ENCODE measurements around the gene IRF2BP2. TPM values are rescaled to one million over a fixed set of nuclear protein-coding genes. Genes with fewer than 3 reads are reported as not detected.

IRF2BP2 gene
- total RNA-seq, 1 donor from 2014 or later, result 199 TPM

GRCh38 chr1:234570329-234571120 is 39.5 kb downstream of the IRF2BP2 start:
- Mint-ChIP-seq H3K4me1 (ENCODE audit: low read depth, unreplicated experiment) (peaks cover 5% of the 10 kb centered on the region), H3K4me3 (ENCODE audit: unreplicated experiment) (no peak overlapping the region), H3K36me3 (ENCODE audit: unreplicated experiment) (peaks cover 4% of the 10 kb centered on the region), H3K27me3 (ENCODE audit: unreplicated experiment) (no peaks in the 10 kb centered on the region), H3K9me3 (ENCODE audit: unreplicated experiment) (no peaks in the 10 kb centered on the region), H3K27ac (ENCODE audit: unreplicated experiment) (no peak overlapping the region)
- no peak for TF ChIP-seq CTCF (IDR thresholded peaks at IDR 0.05; ENCODE audit: partially characterized antibody, unreplicated experiment)
- DNase-seq, result no peak

- Mint-ChIP-seq H3K4me1 (ENCODE audit: low read depth, unreplicated experiment) (peaks cover 5% of the 10 kb centered on the region), H3K27ac (ENCODE audit: unreplicated experiment) (no peak overlapping the region), H3K9me3 (ENCODE audit: unreplicated experiment) (no peaks in the 10 kb centered on the region), H3K4me3 (ENCODE audit: unreplicated experiment) (no peak overlapping the region), H3K36me3 (ENCODE audit: unreplicated experiment) (peaks cover 4% of the 10 kb centered on the region), H3K27me3 (ENCODE audit: unreplicated experiment) (no peaks in the 10 kb centered on the region)
- DNase-seq, result no peak
- no peak for TF ChIP-seq CTCF (IDR thresholded peaks at IDR 0.05; ENCODE audit: partially characterized antibody, unreplicated experiment)
These were observed 41.6 kb downstream of the IRF2BP2 start for GRCh38 chr1:234568345-234568744.

GRCh38 chr1:234565132-234565531 is 44.8 kb downstream of the IRF2BP2 start:
- H3K9me3 Mint-ChIP-seq (ENCODE audit: unreplicated experiment), result no peaks in the 10 kb centered on the region
- DNase-seq, result no peak
- peaks cover 4% of the 10 kb centered on the region for H3K27me3 Mint-ChIP-seq (ENCODE audit: unreplicated experiment)
- H3K27ac Mint-ChIP-seq (ENCODE audit: unreplicated experiment), result no peak overlapping the region
- no peak overlapping the region for H3K4me3 Mint-ChIP-seq (ENCODE audit: unreplicated experiment)
- TF ChIP-seq CTCF (IDR thresholded peaks at IDR 0.05; ENCODE audit: partially characterized antibody, unreplicated experiment), result no peak
- peaks cover 7% of the 10 kb centered on the region for H3K4me1 Mint-ChIP-seq (ENCODE audit: low read depth, unreplicated experiment)
- peaks cover 4% of the 10 kb centered on the region for H3K36me3 Mint-ChIP-seq (ENCODE audit: unreplicated experiment)

GRCh38 chr1:234564035-234565029 is 45.6 kb downstream of the IRF2BP2 start:
- H3K9me3 Mint-ChIP-seq (ENCODE audit: unreplicated experiment), result no peaks in the 10 kb centered on the region
- peaks cover 4% of the 10 kb centered on the region for H3K27me3 Mint-ChIP-seq (ENCODE audit: unreplicated experiment)
- DNase-seq, result no peak
- peaks cover 4% of the 10 kb centered on the region for H3K36me3 Mint-ChIP-seq (ENCODE audit: unreplicated experiment)
- no peak overlapping the region for H3K27ac Mint-ChIP-seq (ENCODE audit: unreplicated experiment)
- TF ChIP-seq CTCF (IDR thresholded peaks at IDR 0.05; ENCODE audit: partially characterized antibody, unreplicated experiment), result no peak
- peaks cover 7% of the 10 kb centered on the region for H3K4me1 Mint-ChIP-seq (ENCODE audit: low read depth, unreplicated experiment)
- no peak overlapping the region for H3K4me3 Mint-ChIP-seq (ENCODE audit: unreplicated experiment)

Measured in glutamatergic neuron (in vitro differentiated cells).